22Rv1 (cell line): ENCODE results near the gene BCAN.

Experiments
- CTCF ChIP-seq: fragments of 450-650 bp; IDR thresholded peaks from 2 replicates; pipeline ENCODE4 v1.5.1; 2017; ENCODE audit warnings: mild to moderate bottlenecking
- ZFX ChIP-seq: fragments of 450-650 bp; IDR thresholded peaks from 2 replicates; pipeline ENCODE4 v1.6.1; 2017; ENCODE audit warnings: antibody characterized with exemption, borderline replicate concordance

- TF ChIP-seq CTCF (no peak), ZFX (no peak)
Observed at GRCh38 chr1:156664046-156664766, 22.3 kb downstream of the BCAN start.
